Hepatocyte (in vitro differentiated cells): ENCODE results near the gene ADAMTS15. TPM values are rescaled to one million over a fixed set of nuclear protein-coding genes. Genes with fewer than 3 reads are reported as not detected.

ENCODE experiments used
- DNase-seq: peaks from one replicate; pipeline ENCODE4 v3.0.0-alpha.2; 2016; ENCODE audit warnings: low spot score
- H2AFZ ChIP-seq: fragments of 200-600 bp; sonication (generic); 2 replicates; pipeline ENCODE4 v1.6.0; 2016; ENCODE audit warnings: antibody characterized with exemption, mild to moderate bottlenecking
- H3K27ac ChIP-seq: fragments of 200-600 bp; sonication (generic); 2 replicates; pipeline ENCODE4 v1.5.1; 2016; ENCODE audit warnings: mild to moderate bottlenecking
- H3K27me3 ChIP-seq: fragments of 200-600 bp; sonication (generic); 2 replicates; pipeline ENCODE4 v1.6.1; 2016
- H3K36me3 ChIP-seq: fragments of 200-600 bp; sonication (generic); replicated peaks from 2 replicates; pipeline ENCODE4 v1.5.1; 2016; ENCODE audit warnings: low read depth; ENCODE audit not compliant: insufficient read depth
- H3K4me1 ChIP-seq: fragments of 200-600 bp; sonication (generic); 2 replicates; pipeline ENCODE4 v1.5.1; 2016; ENCODE audit warnings: mild to moderate bottlenecking, moderate library complexity; ENCODE audit not compliant: insufficient read depth
- H3K4me2 ChIP-seq: fragments of 200-600 bp; sonication (generic); 2 replicates; pipeline ENCODE4 v1.6.0; 2016
- H3K4me3 ChIP-seq: fragments of 200-600 bp; sonication (generic); 2 replicates; pipeline ENCODE4 v1.5.1; 2016; ENCODE audit warnings: mild to moderate bottlenecking
- H3K79me2 ChIP-seq: fragments of 200-600 bp; sonication (generic); 2 replicates; pipeline ENCODE4 v1.6.0; 2017; ENCODE audit warnings: mild to moderate bottlenecking
- H3K9me2 ChIP-seq: fragments of 200-600 bp; sonication (generic); replicated peaks from 2 replicates; pipeline ENCODE4 v1.6.0; 2017; ENCODE audit warnings: mild to moderate bottlenecking; ENCODE audit not compliant: insufficient read depth
- H3K9me3 ChIP-seq: fragments of 200-600 bp; sonication (generic); 2 replicates; pipeline ENCODE4 v1.5.1; 2016; ENCODE audit warnings: low read depth, mild to moderate bottlenecking
- H4K20me1 ChIP-seq: fragments of 200-600 bp; sonication (generic); 2 replicates; pipeline ENCODE4 v1.6.0; 2016; ENCODE audit warnings: mild to moderate bottlenecking; ENCODE audit not compliant: insufficient read depth, poor library complexity, severe bottlenecking
- CTCF ChIP-seq: fragments of 200-600 bp; sonication (generic); IDR thresholded peaks from 2 replicates; pipeline ENCODE4 v1.5.1; 2016; ENCODE audit warnings: antibody characterized with exemption, mild to moderate bottlenecking; ENCODE audit not compliant: poor library complexity
- EZH2 ChIP-seq: fragments of 200-600 bp; sonication (generic); IDR thresholded peaks from 2 replicates; pipeline ENCODE4 v1.6.1; 2016; ENCODE audit warnings: antibody characterized with exemption, mild to moderate bottlenecking, borderline replicate concordance
- EZH2phosphoT487 ChIP-seq: fragments of 200-600 bp; sonication (generic); IDR thresholded peaks from one replicate; pipeline ENCODE4 v1.6.1; 2018; ENCODE audit warnings: antibody characterized with exemption, mild to moderate bottlenecking, low read depth, moderate library complexity; ENCODE audit not compliant: unreplicated experiment, severe bottlenecking
- WGBS: methylation state at CpG from one replicate; pipeline ENCODE4 v1.1.6; 2016; ENCODE audit warnings: low lambda C conversion rate; ENCODE audit errors: missing lambda C conversion rate; 5-methylcytosine and 5-hydroxymethylcytosine counted together
- polyA plus RNA-seq: library from polyadenylated mRNA; unstranded; fragments of >200 nt; fragmentation: Nextera tagmentation; extraction: Ambion mirVana; gene quantifications from 2 replicates; pipeline ENCODE4 v1.2.1, GENCODE V29; 2016
- total RNA-seq: library from RNA; depleted of rRNA; stranded (reverse); fragments of >200 nt; gene quantifications from 2 replicates; pipeline ENCODE4 v1.2.3, GENCODE V29; 2014

Gene ADAMTS15
- total and polyA plus RNA-seq, 2 experiments from 2014 or later: 4.5 to 14.6 TPM

GRCh38 chr11:130427581-130428315 lies 20.7 kb upstream of the ADAMTS15 start:
- Histone ChIP-seq H3K9me2 (no peaks in the 10 kb centered on the region), H3K4me1 (peaks cover 11% of the 10 kb centered on the region), H3K4me2 (peak overlapping the region; percentile 93), H3K9me3 (no peaks in the 10 kb centered on the region), H3K79me2 (no peaks in the 10 kb centered on the region), H3K4me3 (peak overlapping the region; percentile 55), H4K20me1 (no peaks in the 10 kb centered on the region), H3K36me3 (no peaks in the 10 kb centered on the region), H2AFZ (no peak overlapping the region), H3K27me3 (peaks cover 67% of the 10 kb centered on the region), H3K27ac (no peak overlapping the region)
- under 1% methylated on average over 63 of the region's 84 CpGs for WGBS
- TF ChIP-seq CTCF (peak; percentile 23), EZH2phosphoT487 (peak; percentile 65), EZH2 (peak; percentile 26)
- peak; percentile 38 for DNase-seq

GRCh38 chr11:130428316-130429119 lies 19.9 kb upstream of the ADAMTS15 start, which contains the start of gene ADAMTS8:
Gene ADAMTS8, minus strand, starts transcription at chr11:130428609. Its CDS starts 323 bp downstream, at chr11:130428286.
- Histone ChIP-seq H3K4me2 (peak within 1 kb of the TSS; percentile 93), H3K9me3 (no peaks in the 10 kb centered on the region), H3K79me2 (no peaks in the 10 kb centered on the region), H3K4me3 (peak within 1 kb of the TSS; percentile 55), H3K27ac (no peak within 1 kb of the TSS), H3K36me3 (no peaks in the 10 kb centered on the region), H3K4me1 (peaks cover 11% of the 10 kb centered on the region), H3K27me3 (peaks cover 63% of the 10 kb centered on the region), H3K9me2 (no peaks in the 10 kb centered on the region), H2AFZ (no peak within 1 kb of the TSS), H4K20me1 (no peaks in the 10 kb centered on the region)
- WGBS: 9% methylated on average over 29 of the region's 64 CpGs
- DNase-seq: no peak
- no peak for TF ChIP-seq CTCF
- TF ChIP-seq EZH2: peak; percentile 87
- peak; percentile 68 for TF ChIP-seq EZH2phosphoT487

- Histone ChIP-seq H3K9me2 (no peaks in the 10 kb centered on the region), H3K4me3 (no peak overlapping the region), H3K36me3 (no peaks in the 10 kb centered on the region), H2AFZ (no peak overlapping the region), H4K20me1 (no peaks in the 10 kb centered on the region), H3K4me2 (peak overlapping the region; percentile 93), H3K27me3 (peaks cover 63% of the 10 kb centered on the region), H3K27ac (no peak overlapping the region), H3K79me2 (no peaks in the 10 kb centered on the region), H3K9me3 (no peaks in the 10 kb centered on the region), H3K4me1 (peaks cover 11% of the 10 kb centered on the region)
- DNase-seq: no peak
- WGBS: 69% methylated on average over 2 of the region's 2 CpGs
- TF ChIP-seq EZH2 (peak; percentile 73), EZH2phosphoT487 (no peak), CTCF (no peak)
Measured at GRCh38 chr11:130429120-130429681, 19.2 kb upstream of the ADAMTS15 start.
